Activated naive CD8-positive, alpha-beta T cell treated with anti-CD3 and anti-CD28 coated beads, Interleukin-2, amount 50 U/mL, for 24 hours (primary cell): Measurements from ENCODE around the gene TTLL11.

ENCODE experiments used
- ATAC-seq: fragments of 150-1000 bp; cut with Tn5 transposase; one replicate; pipeline ENCODE4 v1.10.0; 2021
- DNase-seq: peaks from one replicate; pipeline ENCODE4 v3.0.0; 2021
- H3K27ac Mint-ChIP-seq: one replicate; pipeline ENCODE4 v1.8.0; 2021; ENCODE audit warnings: mild to moderate bottlenecking, mixed read lengths
- H3K27me3 Mint-ChIP-seq: one replicate; pipeline ENCODE4 v1.8.0; 2021; ENCODE audit warnings: mixed read lengths
- H3K36me3 Mint-ChIP-seq: one replicate; pipeline ENCODE4 v1.8.0; 2021; ENCODE audit warnings: low read depth, mixed read lengths
- H3K4me1 Mint-ChIP-seq: one replicate; pipeline ENCODE4 v1.8.0; 2021; ENCODE audit warnings: mixed read lengths
- H3K4me3 Mint-ChIP-seq: one replicate; pipeline ENCODE4 v1.8.0; 2021; ENCODE audit warnings: mild to moderate bottlenecking, moderate library complexity, mixed read lengths
- H3K9me3 Mint-ChIP-seq: one replicate; pipeline ENCODE4 v1.8.0; 2021; ENCODE audit warnings: mixed read lengths

TTLL11 gene

DNA sequence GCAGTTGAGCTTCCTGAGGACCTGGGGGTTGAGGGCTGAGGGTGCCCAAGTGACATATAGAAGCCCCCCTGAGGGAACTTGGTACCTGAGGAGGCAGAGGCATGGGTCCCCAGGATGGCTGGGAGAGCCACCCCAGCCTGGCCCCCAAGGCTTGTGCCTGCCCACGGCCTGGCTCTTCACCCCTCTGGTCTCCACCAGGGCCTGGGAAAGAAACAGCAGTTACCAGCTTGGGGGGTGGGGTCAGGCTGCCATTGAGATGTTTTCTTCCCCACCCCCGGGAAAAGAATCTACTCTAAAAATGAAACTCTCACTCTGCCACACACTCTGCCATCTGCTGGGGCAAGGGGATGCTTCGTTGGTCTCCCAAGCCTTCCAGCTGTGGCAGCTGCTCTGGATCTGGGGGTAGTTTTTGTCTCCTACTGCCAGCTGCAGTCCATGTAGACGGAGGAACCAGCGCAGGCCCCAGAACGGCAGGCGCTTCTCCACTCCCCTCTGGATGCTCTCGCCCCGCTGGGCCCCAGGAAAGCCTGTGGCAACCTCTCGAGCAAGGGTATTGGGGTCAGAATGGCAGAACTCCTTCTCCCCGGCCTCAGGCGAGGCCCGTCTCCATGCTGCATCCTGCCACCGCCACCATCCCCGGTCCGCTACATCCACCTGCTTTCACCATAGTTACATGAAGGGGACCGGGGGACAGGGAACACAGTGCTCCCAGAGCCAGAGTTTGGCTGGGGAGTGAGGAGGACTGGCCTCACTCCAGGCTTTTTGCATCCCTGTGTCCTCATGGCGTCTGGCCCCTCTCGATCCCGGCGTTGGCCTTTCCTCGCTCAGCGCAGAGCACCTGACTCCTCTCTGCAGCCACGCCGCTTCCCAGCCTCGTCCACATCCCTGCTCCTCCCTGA, 318.1 kb downstream of the TTLL11 start:
- Mint-ChIP-seq H3K27ac (no peak overlapping the region), H3K9me3 (no peaks in the 10 kb centered on the region), H3K36me3 (no peaks in the 10 kb centered on the region), H3K4me1 (no peaks in the 10 kb centered on the region), H3K27me3 (no peaks in the 10 kb centered on the region), H3K4me3 (no peak overlapping the region)
- no peak for ATAC-seq
- no peak for DNase-seq

DNA sequence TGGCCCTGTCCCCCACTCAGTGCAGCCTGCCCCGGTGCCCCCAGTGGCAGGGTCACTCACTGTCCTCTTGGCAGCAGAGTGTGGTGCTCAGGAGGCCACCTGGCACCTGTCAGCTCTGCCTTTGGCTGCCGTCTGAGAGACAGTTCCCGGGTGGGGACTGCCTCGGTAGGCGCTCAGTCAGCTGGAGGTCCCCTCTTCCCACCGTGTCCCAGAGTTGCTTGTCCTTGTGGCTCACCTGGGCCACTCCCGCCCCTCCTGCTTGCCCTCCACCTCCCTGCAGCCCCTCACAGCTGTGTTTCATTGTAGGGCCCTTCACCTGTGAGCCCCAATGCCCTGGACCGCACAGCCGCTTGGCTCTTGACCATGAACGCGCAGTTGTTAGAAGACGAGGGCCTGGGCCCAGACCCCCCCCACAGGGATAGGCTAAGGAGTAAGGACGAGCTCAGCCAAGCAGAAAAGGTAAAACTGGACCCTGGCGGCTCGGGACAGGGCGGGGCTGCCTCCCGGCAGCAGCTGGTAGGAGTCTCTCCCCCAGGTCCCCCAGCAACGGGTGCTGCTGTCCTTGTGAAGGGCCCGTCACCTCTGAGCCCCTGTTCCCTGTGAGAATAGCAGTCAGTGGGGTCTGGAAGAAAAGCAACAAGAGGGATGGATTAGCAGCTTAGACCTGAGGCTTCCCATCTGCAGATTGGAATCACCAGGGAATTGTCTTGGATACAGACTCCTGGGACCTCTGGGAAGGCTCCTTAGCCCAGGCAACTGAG, 319.0 kb downstream of the TTLL11 start:
- ATAC-seq: no peak
- no peak overlapping the region for H3K27ac Mint-ChIP-seq
- no peaks in the 10 kb centered on the region for H3K9me3 Mint-ChIP-seq
- H3K4me1 Mint-ChIP-seq: no peaks in the 10 kb centered on the region
- H3K4me3 Mint-ChIP-seq: no peak overlapping the region
- no peaks in the 10 kb centered on the region for H3K36me3 Mint-ChIP-seq
- no peak for DNase-seq
- no peaks in the 10 kb centered on the region for H3K27me3 Mint-ChIP-seq

DNA sequence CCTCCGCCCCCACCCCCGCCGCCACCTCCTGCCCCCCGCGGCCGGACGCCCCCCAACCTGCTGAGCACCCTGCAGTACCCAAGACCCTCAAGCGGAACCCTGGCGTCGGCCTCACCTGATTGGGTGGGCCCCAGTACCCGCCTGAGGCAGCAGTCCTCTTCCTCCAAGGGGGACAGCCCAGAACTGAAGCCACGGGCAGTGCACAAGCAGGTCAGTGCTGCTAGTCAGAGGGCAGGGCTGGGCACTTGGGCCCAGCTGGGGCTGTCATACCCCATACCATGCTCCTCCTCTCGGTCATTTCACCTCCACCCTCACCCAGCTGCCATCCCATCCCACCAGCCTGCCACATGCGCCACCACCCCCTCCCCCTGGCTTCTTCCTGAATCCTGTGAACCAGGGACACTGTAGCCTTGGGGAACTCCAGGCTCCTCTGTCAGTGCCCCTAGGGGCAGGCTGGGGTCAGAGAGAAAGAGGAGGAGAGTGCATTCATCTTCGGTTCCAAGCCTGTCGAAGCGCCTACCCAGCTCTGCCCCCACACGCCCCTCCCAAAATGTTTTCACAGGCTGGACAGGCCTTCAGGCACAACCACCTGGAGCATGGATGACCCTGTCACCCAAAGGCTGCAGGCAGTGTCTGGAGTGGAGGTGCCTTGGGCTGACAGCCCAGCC, 319.7 kb downstream of the TTLL11 start:
- Mint-ChIP-seq H3K4me1 (no peaks in the 10 kb centered on the region), H3K27ac (no peak overlapping the region), H3K27me3 (no peaks in the 10 kb centered on the region), H3K4me3 (no peak overlapping the region), H3K36me3 (no peaks in the 10 kb centered on the region), H3K9me3 (no peaks in the 10 kb centered on the region)
- DNase-seq: no peak
- no peak for ATAC-seq

DNA sequence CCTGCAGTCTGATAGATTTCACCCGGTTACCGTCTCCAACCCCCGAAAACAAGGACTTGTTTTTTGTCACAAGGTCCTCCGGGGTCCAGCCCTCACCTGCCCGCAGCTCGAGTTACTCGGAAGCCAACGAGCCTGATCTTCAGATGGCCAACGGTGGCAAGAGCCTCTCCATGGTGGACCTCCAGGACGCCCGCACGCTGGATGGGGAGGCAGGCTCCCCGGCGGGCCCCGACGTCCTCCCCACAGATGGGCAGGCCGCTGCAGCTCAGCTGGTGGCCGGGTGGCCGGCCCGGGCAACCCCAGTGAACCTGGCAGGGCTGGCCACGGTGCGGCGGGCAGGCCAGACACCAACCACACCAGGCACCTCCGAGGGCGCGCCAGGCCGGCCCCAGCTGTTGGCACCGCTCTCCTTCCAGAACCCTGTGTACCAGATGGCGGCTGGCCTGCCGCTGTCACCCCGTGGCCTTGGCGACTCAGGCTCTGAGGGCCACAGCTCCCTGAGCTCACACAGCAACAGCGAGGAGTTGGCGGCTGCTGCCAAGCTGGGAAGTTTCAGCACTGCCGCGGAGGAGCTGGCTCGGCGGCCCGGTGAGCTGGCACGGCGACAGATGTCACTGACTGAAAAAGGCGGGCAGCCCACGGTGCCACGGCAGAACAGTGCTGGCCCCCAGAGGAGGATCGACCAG, 320.4 kb downstream of the TTLL11 start:
- ATAC-seq (no peak), DNase-seq (no peak)
- Mint-ChIP-seq H3K36me3 (no peaks in the 10 kb centered on the region), H3K9me3 (no peaks in the 10 kb centered on the region), H3K4me3 (no peak overlapping the region), H3K27me3 (no peaks in the 10 kb centered on the region), H3K27ac (no peak overlapping the region), H3K4me1 (no peaks in the 10 kb centered on the region)
